Ectodermal cell (in vitro differentiated cells): Measurements from ENCODE around the gene ATAT1.

Experiments used
- H3K27ac ChIP-seq: 2 replicates; pipeline ENCODE4 v1.7.0; 2013; ENCODE audit warnings: mild to moderate bottlenecking, low read depth, low read length; ENCODE audit not compliant: insufficient read depth, poor library complexity, severe bottlenecking
- H3K27me3 ChIP-seq: 2 replicates; pipeline ENCODE4 v1.7.0; 2013; ENCODE audit warnings: mild to moderate bottlenecking, low read length; ENCODE audit not compliant: insufficient read depth, control insufficient read depth, poor library complexity, severe bottlenecking
- H3K36me3 ChIP-seq: one replicate; pipeline ENCODE4 v1.7.0; 2013; ENCODE audit warnings: low read length; ENCODE audit not compliant: control insufficient read depth, insufficient read depth
- H3K4me1 ChIP-seq: one replicate; pipeline ENCODE4 v1.7.0; 2013; ENCODE audit warnings: low read length; ENCODE audit not compliant: control insufficient read depth, insufficient read depth
- H3K4me3 ChIP-seq: 2 replicates; pipeline ENCODE4 v1.7.0; 2013; ENCODE audit warnings: low read depth, low read length, control low read depth; ENCODE audit not compliant: insufficient read depth
- H3K9me3 ChIP-seq: 2 replicates; pipeline ENCODE4 v1.7.0; 2013; ENCODE audit warnings: mild to moderate bottlenecking, low read length, moderate library complexity; ENCODE audit not compliant: control insufficient read depth
- WGBS, 2 experiments: methylation state at CpG; one replicate each; pipeline ENCODE4 v1.1.7; 2013; ENCODE audit warnings: missing lambda C conversion rate in 2 of 2; 5-methylcytosine and 5-hydroxymethylcytosine counted together

ATAT1 gene

GRCh38 chr6:30619561-30619960 is 7.1 kb upstream of the ATAT1 start:
- Histone ChIP-seq H3K27me3 (no peaks in the 10 kb centered on the region), H3K4me1 (peaks cover 4% of the 10 kb centered on the region), H3K36me3 (peaks cover 8% of the 10 kb centered on the region), H3K4me3 (no peak overlapping the region), H3K9me3 (no peaks in the 10 kb centered on the region), H3K27ac (no peak overlapping the region)
- 96 to 97% methylated on average over 11 of the region's 11 CpGs for WGBS, 2 experiments

- H3K9me3 ChIP-seq, result no peaks in the 10 kb centered on the region
- peaks cover 11% of the 10 kb centered on the region for H3K4me1 ChIP-seq
- WGBS, 2 experiments, result 94 to 95% methylated on average over 8 of the region's 8 CpGs
- no peak overlapping the region for H3K27ac ChIP-seq
- peaks cover 43% of the 10 kb centered on the region for H3K36me3 ChIP-seq
- H3K4me3 ChIP-seq, result no peak overlapping the region
- H3K27me3 ChIP-seq, result no peaks in the 10 kb centered on the region
These were observed 1.2 kb upstream of the ATAT1 start for GRCh38 chr6:30625511-30625910.

GRCh38 chr6:30635834-30636233 is 9.2 kb downstream of the ATAT1 start:
- Histone ChIP-seq H3K27me3 (no peaks in the 10 kb centered on the region), H3K4me3 (no peak overlapping the region), H3K9me3 (no peaks in the 10 kb centered on the region), H3K4me1 (no peaks in the 10 kb centered on the region), H3K36me3 (peaks cover 38% of the 10 kb centered on the region), H3K27ac (no peak overlapping the region)
- WGBS, 2 experiments, result 93 to 96% methylated on average over 3 of the region's 3 CpGs

- 95 to 96% methylated on average over 10 of the region's 10 CpGs for WGBS, 2 experiments
- Histone ChIP-seq H3K27ac (no peak overlapping the region), H3K4me1 (no peaks in the 10 kb centered on the region), H3K36me3 (peaks cover 36% of the 10 kb centered on the region), H3K27me3 (no peaks in the 10 kb centered on the region), H3K9me3 (no peaks in the 10 kb centered on the region), H3K4me3 (no peak overlapping the region)
These were observed 13.8 kb downstream of the ATAT1 start for GRCh38 chr6:30640481-30640880.

DNA sequence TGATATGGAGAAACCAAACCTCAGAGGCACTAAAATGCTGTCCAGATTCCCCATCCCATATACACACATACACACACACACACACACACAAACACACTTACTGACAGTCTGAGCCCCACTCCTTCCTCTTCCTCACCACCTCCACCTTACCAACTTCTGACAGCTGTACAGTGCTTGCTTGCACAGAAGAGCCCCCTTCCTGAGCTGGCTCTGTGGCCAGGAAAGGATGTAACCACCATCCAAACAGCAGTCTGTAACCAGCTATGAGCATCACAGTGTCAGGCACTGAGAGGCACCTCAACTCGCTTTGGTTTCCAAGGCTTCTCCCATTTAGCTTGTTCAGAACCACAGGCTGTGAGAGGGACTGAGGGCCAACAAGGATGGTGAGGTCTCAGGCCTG is 14.4 kb downstream of the ATAT1 start:
- Histone ChIP-seq H3K27ac (no peak overlapping the region), H3K9me3 (no peaks in the 10 kb centered on the region), H3K36me3 (peaks cover 36% of the 10 kb centered on the region), H3K4me3 (no peak overlapping the region), H3K27me3 (no peaks in the 10 kb centered on the region), H3K4me1 (no peaks in the 10 kb centered on the region)
- 94 to 96% methylated on average over 1 of the region's 1 CpG for WGBS, 2 experiments

- Histone ChIP-seq H3K9me3 (no peaks in the 10 kb centered on the region), H3K27ac (no peak overlapping the region), H3K4me1 (peaks cover 4% of the 10 kb centered on the region), H3K4me3 (no peak overlapping the region), H3K27me3 (no peaks in the 10 kb centered on the region), H3K36me3 (peaks cover 33% of the 10 kb centered on the region)
- 94% methylated on average over 2 of the region's 2 CpGs for WGBS, 2 experiments
These were observed 17.0 kb downstream of the ATAT1 start for GRCh38 chr6:30643656-30644055.

DNA sequence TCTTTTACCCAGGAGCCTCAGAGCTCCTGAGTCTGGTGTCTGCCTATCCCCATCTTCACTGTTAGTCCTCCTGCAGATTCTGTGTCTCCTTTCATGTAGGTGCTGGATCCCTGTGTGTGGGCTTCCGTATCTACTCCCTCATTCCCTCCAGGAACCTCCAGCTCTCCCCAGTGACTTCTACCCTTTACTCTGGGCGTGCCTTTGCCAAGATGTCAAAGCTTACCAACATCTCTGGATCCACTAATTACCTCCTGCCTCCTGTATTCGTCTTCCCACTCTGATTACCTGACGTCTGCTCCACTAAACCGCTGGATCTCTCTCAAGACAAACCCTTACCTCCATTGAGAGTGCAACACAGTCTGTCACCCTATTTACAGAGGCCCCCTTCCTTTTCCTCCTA is 18.1 kb downstream of the ATAT1 start:
- Histone ChIP-seq H3K27me3 (no peaks in the 10 kb centered on the region), H3K4me1 (peaks cover 4% of the 10 kb centered on the region), H3K9me3 (no peaks in the 10 kb centered on the region), H3K4me3 (no peak overlapping the region), H3K36me3 (peaks cover 32% of the 10 kb centered on the region), H3K27ac (no peak overlapping the region)
- 92% methylated on average over 5 of the region's 5 CpGs for WGBS, 2 experiments

- 84 to 91% methylated on average over 1 of the region's 1 CpG for WGBS, 2 experiments
- no peak overlapping the region for H3K4me3 ChIP-seq
- H3K4me1 ChIP-seq, result peaks cover 4% of the 10 kb centered on the region
- no peaks in the 10 kb centered on the region for H3K9me3 ChIP-seq
- H3K36me3 ChIP-seq, result peaks cover 22% of the 10 kb centered on the region
- no peaks in the 10 kb centered on the region for H3K27me3 ChIP-seq
- no peak overlapping the region for H3K27ac ChIP-seq
These were observed 19.3 kb downstream of the ATAT1 start for GRCh38 chr6:30645989-30646388.

GRCh38 chr6:30646450-30647241 is 20.0 kb downstream of the ATAT1 start, which contains the start of gene C6orf136:
TSS of gene C6orf136 (plus strand) at chr6:30647133. CDS start at chr6:30647232, 99 bp downstream.
- 12 to 15% methylated on average over 35 to 36 of the region's 37 CpGs for WGBS, 2 experiments

DNA sequence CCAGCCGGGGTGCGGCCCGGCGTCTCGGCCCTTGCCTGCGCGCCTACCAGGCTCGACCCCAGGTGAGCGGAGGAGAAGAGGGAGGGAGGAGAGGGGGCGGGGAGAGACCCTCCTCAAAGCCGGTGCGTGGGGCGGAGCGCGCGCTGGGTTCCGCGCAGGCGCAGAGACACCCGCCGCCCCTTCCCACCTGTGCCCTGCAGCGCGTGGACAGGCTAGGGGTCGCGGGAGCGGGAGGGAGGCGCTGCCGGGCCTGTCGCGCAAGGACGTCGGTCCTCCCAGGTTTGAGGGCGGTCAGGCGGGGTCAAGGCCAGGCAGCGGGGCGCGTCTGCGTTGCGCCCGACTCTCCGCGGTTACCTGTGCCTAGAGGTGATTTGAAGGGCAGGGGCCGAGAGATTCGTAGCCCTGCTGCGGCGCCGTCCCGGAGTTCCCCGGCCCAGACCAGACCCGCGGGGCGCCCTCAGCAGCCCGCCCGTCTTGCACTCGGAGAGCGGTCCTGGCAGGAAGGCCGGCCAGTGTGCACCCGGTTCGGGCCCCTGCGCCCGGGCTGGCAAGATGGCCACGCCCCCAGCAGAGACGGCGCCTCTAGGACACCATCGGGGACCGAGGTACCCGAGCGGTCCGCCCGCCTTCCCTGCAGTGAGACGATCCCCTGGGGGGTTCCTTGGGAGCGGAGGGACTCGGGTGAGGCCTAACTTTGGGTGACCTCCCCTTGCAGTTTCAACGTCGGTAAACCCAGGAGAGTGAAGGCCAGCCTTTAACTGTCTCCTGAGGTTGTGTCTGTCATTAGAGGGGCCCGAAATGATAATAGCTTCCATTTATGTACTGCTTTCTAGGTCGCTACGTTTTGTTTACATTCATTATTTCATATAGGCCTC is 20.8 kb downstream of the ATAT1 start:
- no peaks in the 10 kb centered on the region for H3K27me3 ChIP-seq
- WGBS, 2 experiments, result 1% methylated on average over 76 to 78 of the region's 78 CpGs
- H3K4me3 ChIP-seq, result peak overlapping the region; percentile 98
- H3K4me1 ChIP-seq, result peaks cover 4% of the 10 kb centered on the region
- H3K27ac ChIP-seq, result peak overlapping the region; percentile 18
- H3K36me3 ChIP-seq, result peaks cover 34% of the 10 kb centered on the region
- H3K9me3 ChIP-seq, result no peaks in the 10 kb centered on the region

More at GRCh38 chr6:30646450-30647241, 20.0 kb downstream of the ATAT1 start, which contains the start of gene C6orf136:
- Histone ChIP-seq H3K4me1 (peaks cover 4% of the 10 kb centered on the region), H3K9me3 (no peaks in the 10 kb centered on the region), H3K4me3 (peak within 1 kb of the TSS; percentile 98), H3K27ac (peak within 1 kb of the TSS; percentile 18), H3K27me3 (no peaks in the 10 kb centered on the region), H3K36me3 (peaks cover 25% of the 10 kb centered on the region)
